ENCODE data around the gene ADRB2. TPM values are rescaled to one million over a fixed set of nuclear protein-coding genes. Genes with fewer than 3 reads are reported as not detected.

ADRB2 gene
- total and polyA plus RNA-seq, 4 donors: 1.2 to 7.6 (median 3.8) TPM

- WGBS: 92% methylated on average over 3 of the region's 3 CpGs
- peaks cover 0 to 3% (median 1%) of the 10 kb centered on the region in 4 donors for H3K4me1 ChIP-seq (ENCODE audit: control insufficient read depth in 4 of 4, insufficient read depth in 4 of 4, low read length in 3 of 4)
- H3K36me3 ChIP-seq (ENCODE audit: control insufficient read depth in 4 of 4, insufficient read depth in 3 of 4, low read depth in 1 of 4, low read length in 3 of 4): no peaks in the 10 kb centered on the region
- H3K27me3 ChIP-seq (ENCODE audit: control insufficient read depth in 4 of 4, insufficient read depth in 4 of 4, low read length in 3 of 4): no peaks in the 10 kb centered on the region
- H3K9ac ChIP-seq (ENCODE audit: low read depth in 1 of 2, low read length in 2 of 2): no peak overlapping the region
- no peaks in the 10 kb centered on the region for H3K9me3 ChIP-seq (ENCODE audit: control insufficient read depth in 4 of 4, low read length in 3 of 4)
- TF ChIP-seq REST (IDR thresholded peaks at IDR 0.05): no peak
- no peak for TF ChIP-seq YY1 (IDR thresholded peaks at IDR 0.05)
- TF ChIP-seq FOXA2 (IDR thresholded peaks at IDR 0.05): no peak
- no peak for TF ChIP-seq FOXA1 (IDR thresholded peaks at IDR 0.05)
- no peak for TF ChIP-seq TAF1 (conservative IDR thresholded peaks at IDR 0.05)
- TF ChIP-seq HNF4G (IDR thresholded peaks at IDR 0.05): no peak
- no peak overlapping the region for H3K27ac ChIP-seq (ENCODE audit: low read depth in 1 of 2, low read length in 2 of 2)
- no peak overlapping the region for H3K4me3 ChIP-seq (ENCODE audit: low read depth in 1 of 3, low read length in 3 of 3)
- DNase-seq (ENCODE audit: low spot score): no peak
These were observed 16.5 kb upstream of the ADRB2 start for GRCh38 chr5:148809781-148810524.

GRCh38 chr5:148810823-148811222 lies 15.6 kb upstream of the ADRB2 start:
- H3K27ac ChIP-seq (ENCODE audit: low read depth in 1 of 2, low read length in 2 of 2): no peak overlapping the region
- H3K4me3 ChIP-seq (ENCODE audit: low read depth in 1 of 3, low read length in 3 of 3): no peak overlapping the region
- H3K36me3 ChIP-seq (ENCODE audit: control insufficient read depth in 4 of 4, insufficient read depth in 3 of 4, low read depth in 1 of 4, low read length in 3 of 4): no peaks in the 10 kb centered on the region
- DNase-seq (ENCODE audit: low spot score): no peak
- peaks cover 0 to 2% (median under 1%) of the 10 kb centered on the region in 4 donors for H3K4me1 ChIP-seq (ENCODE audit: control insufficient read depth in 4 of 4, insufficient read depth in 4 of 4, low read length in 3 of 4)
- no peak overlapping the region for H3K9ac ChIP-seq (ENCODE audit: low read depth in 1 of 2, low read length in 2 of 2)
- no peaks in the 10 kb centered on the region for H3K9me3 ChIP-seq (ENCODE audit: control insufficient read depth in 4 of 4, low read length in 3 of 4)
- TF ChIP-seq HNF4G (IDR thresholded peaks at IDR 0.05) (no peak), EGR1 (IDR thresholded peaks at IDR 0.05; ENCODE audit: low read depth in 2 of 2) (no peak), NR2F2 (IDR thresholded peaks at IDR 0.05) (no peak)
- H3K27me3 ChIP-seq (ENCODE audit: control insufficient read depth in 4 of 4, insufficient read depth in 4 of 4, low read length in 3 of 4): no peaks in the 10 kb centered on the region
- 80% methylated on average over 2 of the region's 2 CpGs for WGBS

DNA sequence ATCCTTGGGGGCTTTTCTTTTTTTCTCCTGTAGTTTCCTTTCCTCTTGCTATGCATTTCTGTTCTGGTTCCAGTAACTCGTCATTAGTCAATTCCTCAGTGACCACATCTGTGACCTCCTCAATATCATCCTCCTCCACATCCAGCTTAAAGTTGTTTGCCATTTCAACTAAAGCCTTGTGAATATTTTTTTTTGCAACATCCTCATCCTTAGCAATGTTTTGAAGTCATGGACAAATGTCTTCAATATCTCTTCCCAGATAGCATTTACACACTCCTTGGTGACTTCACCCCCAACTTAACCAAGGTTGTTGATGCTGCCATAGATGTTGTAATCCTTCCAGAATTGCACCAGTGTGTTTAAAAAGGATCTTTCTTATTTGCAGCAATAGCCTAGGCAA lies 14.7 kb upstream of the ADRB2 start:
- H3K9me3 ChIP-seq (ENCODE audit: control insufficient read depth in 4 of 4, low read length in 3 of 4): no peaks in the 10 kb centered on the region
- no peak for TF ChIP-seq EGR1 (IDR thresholded peaks at IDR 0.05; ENCODE audit: low read depth in 2 of 2)
- no peak for TF ChIP-seq GABPA (IDR thresholded peaks at IDR 0.05 in 1 of 2, conservative IDR thresholded peaks at IDR 0.05 in 1 of 2)
- TF ChIP-seq ATF3 (IDR thresholded peaks at IDR 0.05): no peak
- TF ChIP-seq YY1 (IDR thresholded peaks at IDR 0.05): no peak
- no peak for TF ChIP-seq FOXA1 (IDR thresholded peaks at IDR 0.05)
- TF ChIP-seq, protein P1, sequence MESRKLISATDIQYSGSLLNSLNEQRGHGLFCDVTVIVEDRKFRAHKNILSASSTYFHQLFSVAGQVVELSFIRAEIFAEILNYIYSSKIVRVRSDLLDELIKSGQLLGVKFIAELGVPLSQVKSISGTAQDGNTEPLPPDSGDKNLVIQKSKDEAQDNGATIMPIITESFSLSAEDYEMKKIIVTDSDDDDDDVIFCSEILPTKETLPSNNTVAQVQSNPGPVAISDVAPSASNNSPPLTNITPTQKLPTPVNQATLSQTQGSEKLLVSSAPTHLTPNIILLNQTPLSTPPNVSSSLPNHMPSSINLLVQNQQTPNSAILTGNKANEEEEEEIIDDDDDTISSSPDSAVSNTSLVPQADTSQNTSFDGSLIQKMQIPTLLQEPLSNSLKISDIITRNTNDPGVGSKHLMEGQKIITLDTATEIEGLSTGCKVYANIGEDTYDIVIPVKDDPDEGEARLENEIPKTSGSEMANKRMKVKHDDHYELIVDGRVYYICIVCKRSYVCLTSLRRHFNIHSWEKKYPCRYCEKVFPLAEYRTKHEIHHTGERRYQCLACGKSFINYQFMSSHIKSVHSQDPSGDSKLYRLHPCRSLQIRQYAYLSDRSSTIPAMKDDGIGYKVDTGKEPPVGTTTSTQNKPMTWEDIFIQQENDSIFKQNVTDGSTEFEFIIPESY (IDR thresholded peaks at IDR 0.05): no peak
- no peak for TF ChIP-seq TAF1 (conservative IDR thresholded peaks at IDR 0.05)
- TF ChIP-seq NR2F2 (IDR thresholded peaks at IDR 0.05): no peak
- TF ChIP-seq REST (IDR thresholded peaks at IDR 0.05): no peak
- DNase-seq (ENCODE audit: low spot score): no peak
- H3K4me3 ChIP-seq (ENCODE audit: low read depth in 1 of 3, low read length in 3 of 3): no peak overlapping the region
- peaks cover 0 to 2% (median under 1%) of the 10 kb centered on the region in 4 donors for H3K4me1 ChIP-seq (ENCODE audit: control insufficient read depth in 4 of 4, insufficient read depth in 4 of 4, low read length in 3 of 4)
- H3K27ac ChIP-seq (ENCODE audit: low read depth in 1 of 2, low read length in 2 of 2): no peak overlapping the region
- H3K36me3 ChIP-seq (ENCODE audit: control insufficient read depth in 4 of 4, insufficient read depth in 3 of 4, low read depth in 1 of 4, low read length in 3 of 4): no peaks in the 10 kb centered on the region
- no peak overlapping the region for H3K9ac ChIP-seq (ENCODE audit: low read depth in 1 of 2, low read length in 2 of 2)
- 75% methylated on average over 1 of the region's 1 CpG for WGBS
- H3K27me3 ChIP-seq (ENCODE audit: control insufficient read depth in 4 of 4, insufficient read depth in 4 of 4, low read length in 3 of 4): no peaks in the 10 kb centered on the region

Data from liver (tissue), 9 donors.